ENCODE data around the gene SEMA6A.

Gene SEMA6A

DNA sequence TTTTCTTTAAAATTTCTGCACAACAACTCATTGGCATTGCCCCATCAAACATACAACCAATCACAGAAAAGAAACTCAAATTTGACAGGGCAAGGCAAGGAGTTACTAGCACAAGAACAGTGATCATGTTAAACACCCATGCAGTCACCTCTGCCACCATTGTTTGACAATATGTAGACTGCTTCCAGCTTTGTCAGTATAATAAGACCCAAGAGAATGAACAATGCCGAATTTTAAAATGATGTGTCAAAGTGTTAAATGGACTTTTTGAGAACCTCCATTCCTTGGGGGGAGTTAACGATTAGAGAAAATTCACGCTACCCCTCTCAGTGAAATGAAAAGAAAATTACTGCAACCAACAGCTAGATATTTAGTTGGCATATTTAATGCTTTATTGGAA is 109.2 kb downstream of the SEMA6A start:
- DNase-seq (ENCODE audit: low read depth): no peak

DNA sequence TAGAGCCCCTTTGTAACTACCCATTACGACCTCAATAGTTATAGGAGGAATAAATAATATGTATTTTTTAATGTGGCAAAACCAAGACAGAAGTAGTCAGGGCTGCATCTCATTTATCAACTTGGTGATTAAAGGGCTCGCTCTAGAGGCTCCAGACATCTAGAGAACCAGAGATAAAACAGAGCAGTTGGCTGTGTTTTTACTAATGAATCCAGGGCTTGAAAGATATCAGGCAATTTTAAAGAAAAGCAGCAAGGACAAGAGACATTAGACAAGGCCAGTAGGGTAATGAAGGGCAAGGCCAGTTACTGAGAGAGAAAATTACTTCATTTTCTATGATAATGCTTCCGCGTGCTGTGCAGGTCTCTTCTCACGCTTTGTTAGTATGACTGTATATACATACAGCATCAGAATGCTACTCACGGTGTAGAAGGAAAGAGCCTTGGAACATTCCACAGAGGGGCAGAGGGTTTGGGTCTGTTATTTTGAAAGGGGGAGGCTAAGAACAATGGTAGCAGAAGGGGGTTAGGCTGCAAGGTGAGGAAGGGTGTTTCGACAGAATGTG is 110.4 kb downstream of the SEMA6A start:
- DNase-seq (ENCODE audit: low read depth): no peak

DNA sequence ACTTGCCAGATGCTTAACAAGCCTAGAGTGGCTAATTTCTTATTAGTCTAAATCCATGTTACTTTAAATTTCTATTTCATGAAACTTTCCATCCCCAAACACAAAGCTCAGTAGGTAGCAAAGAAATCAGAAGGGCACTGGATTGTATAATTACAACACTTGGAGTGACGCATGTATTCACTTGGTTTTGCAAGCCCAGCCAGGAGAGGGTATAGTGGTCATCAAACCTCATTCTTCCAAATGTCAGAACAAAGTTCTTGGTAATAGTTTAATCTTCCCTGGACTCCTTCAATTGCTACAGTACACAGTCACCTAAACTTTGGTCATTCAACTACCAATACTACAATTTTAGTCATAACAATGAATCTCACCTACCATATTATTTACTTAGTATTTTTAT is 112.1 kb downstream of the SEMA6A start:
- DNase-seq (ENCODE audit: low read depth): no peak

- no peak for DNase-seq (ENCODE audit: low read depth)
Observed at GRCh38 chr5:116459301-116459700, 115.3 kb downstream of the SEMA6A start.

DNA sequence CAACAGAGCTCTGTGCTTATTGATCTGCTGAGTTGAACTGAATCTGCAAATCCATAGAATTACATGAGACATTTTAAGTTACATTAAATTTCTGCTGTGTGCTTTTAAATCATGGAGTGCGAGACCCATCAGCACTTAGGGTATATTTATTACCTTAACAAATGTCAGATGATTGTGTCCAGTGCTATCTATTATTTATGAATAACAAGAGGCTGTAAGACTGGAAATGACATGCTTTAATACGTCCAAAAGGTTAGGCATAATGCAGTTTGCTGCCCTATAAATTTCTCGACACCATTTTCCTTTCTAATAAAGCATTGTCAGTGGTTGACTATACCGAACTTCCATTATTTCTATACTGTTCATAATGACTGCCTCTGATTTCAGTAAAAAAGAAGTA is 117.6 kb downstream of the SEMA6A start:
- no peak for DNase-seq (ENCODE audit: low read depth)

GRCh38 chr5:116456036-116456435 is 118.6 kb downstream of the SEMA6A start:
- DNase-seq (ENCODE audit: low read depth): no peak

DNA sequence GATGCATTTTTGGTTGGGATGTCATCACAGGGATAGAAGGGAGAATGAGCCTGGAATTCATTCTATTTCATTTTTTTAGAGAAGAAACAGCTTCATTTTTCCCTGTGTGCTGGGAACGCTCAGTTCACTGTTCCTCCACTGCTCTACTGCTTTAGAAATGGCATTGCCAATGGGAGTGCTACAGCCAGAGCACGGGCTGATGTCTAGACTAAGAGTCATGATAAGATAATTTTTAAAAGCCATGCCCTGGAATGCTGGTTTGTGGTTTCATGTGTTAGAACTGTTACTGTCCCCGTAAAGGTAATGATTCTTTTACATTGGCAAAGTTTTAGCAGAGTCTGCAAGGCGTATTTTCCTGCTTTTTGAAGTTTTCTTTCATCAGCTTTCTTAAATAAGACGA is 119.6 kb downstream of the SEMA6A start:
- no peak for DNase-seq (ENCODE audit: low read depth)

DNA sequence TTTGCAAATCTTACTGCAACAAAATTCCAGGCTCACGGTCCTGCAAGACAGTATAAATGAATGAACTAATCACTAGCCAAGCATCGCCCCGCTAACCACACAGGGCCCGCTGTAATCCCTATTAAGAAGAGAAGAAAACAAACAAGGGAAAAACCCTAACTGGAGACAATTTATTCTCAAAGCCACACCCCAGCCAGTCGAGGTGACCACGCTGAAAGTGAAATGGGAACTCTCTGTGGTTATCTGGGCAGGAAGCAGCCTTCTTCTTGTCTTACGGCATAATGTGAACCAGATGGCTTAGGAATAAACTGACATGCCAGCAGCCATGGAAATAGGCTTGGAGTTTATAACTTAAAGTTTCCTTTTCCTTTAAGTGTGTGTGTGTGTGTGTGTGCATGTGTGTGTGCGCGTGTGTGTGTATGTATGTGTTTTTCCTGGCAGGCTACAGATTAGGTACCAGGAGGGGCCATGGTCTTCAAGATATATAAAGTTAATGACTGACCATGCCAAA is 120.2 kb downstream of the SEMA6A start:
- no peak for DNase-seq (ENCODE audit: low read depth)

DNA sequence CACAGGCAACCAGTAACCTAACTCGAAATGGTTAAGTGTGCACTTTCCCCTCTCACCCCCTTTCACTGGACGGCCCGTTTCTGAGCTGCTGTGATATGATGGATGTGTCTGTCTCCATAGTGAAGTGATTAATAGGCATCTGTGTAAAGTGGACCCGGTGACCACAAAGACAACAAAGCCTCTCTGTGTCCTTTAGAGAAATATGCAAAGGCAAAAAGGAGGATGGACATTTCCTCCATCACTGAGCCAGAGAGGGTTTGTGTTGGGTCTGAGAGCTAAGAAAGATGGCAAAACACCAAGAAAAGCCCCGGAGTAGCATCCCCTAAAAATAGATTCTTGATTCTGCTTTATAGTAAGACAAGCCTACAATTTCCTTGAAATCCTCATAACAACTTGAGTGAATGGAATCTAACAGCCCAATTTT is 120.6 kb downstream of the SEMA6A start:
- DNase-seq (ENCODE audit: low read depth): no peak

GRCh38 chr5:116452774-116453368 is 121.8 kb downstream of the SEMA6A start:
- no peak for DNase-seq (ENCODE audit: low read depth)

- DNase-seq (ENCODE audit: low read depth): no peak
Observed at GRCh38 chr5:116451905-116452450, 122.6 kb downstream of the SEMA6A start.

GRCh38 chr5:116451066-116451465 is 123.6 kb downstream of the SEMA6A start:
- DNase-seq (ENCODE audit: low read depth): no peak

DNA sequence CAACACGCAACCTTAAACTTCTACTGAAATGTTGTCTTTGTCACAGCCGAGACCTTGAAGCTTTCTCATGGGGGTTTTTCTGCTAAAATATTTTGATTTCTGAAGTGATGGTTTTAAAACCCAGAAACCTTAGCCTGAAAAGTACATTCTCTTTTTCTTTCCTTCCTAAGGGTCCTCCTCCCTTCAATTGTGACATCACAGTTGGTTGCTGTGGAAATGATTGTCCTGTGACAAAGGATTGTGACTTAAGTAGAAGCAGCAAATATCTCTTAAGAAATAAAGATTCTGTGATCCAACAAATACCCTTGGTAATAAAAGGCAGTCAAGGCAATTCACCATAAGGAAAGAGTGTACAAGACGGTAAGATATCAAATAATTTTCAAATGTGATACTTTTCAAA is 125.2 kb downstream of the SEMA6A start:
- DNase-seq (ENCODE audit: low read depth): no peak

DNA sequence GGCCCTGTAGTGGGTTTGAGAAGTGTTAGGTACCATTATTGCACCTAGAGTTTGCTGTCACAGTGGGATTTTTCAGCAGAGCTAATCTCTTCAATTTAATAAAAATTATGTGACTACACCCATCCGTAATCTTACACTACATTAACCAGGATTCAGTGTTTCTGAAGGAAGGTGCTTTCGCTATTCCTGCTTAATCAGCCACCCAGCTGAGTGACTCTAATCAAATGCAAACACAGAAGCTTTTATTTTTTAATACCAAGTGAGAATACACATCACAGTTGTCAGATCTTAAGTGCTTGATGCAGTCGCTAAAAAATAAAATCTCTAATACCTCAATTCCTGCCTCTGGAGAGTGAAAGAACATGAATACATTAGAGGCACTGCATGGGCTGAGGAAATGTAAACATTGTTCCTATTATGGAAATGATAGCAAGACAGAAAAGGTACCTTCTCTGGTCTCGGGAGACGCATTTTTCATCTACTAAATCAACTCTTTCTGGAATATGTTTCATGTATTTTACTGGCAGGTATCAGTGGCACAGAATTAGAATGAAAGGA is 125.7 kb downstream of the SEMA6A start:
- no peak for DNase-seq (ENCODE audit: low read depth)

DNA sequence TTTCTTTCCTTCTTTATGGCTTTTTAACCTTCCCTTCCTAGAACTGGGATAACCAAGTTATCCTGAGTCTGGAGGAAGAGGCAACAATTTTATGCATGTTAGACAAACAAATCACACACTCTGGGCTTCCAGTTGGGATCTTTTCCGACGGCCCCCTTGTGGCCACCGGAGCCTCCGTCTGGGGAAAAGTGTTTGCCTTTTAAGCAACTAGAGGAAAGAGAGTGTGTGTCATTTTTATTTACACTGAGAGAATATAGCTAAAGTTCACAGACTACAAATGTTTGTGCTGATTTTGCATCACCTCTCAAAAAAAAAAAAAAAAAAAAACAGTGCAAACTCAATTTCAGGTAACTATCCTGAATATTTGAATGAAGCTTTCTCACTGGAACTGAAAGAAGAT is 126.2 kb downstream of the SEMA6A start:
- no peak for DNase-seq (ENCODE audit: low read depth)

- no peak for DNase-seq (ENCODE audit: low read depth)
Observed at GRCh38 chr5:116446356-116447005, 128.1 kb downstream of the SEMA6A start.

DNA sequence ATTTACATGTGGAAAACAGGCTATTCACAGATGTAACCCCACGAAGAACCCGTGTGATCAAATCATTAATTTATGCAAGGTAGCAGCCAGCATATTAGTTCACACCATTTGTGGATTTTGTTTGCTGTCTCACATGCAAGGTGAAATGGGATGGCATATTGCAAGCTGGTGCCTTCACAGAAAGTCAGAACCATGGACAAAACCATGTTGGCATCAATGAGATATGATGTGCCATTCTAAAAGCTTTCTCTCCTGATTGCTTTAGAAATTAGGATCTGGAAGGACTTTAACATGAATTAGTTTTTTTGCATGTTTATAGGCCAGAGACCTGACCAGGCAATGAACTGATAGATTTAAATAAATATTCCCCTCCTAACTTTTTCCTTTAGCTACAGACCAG is 129.3 kb downstream of the SEMA6A start:
- DNase-seq (ENCODE audit: low read depth): no peak

- DNase-seq (ENCODE audit: low read depth): no peak
Observed at GRCh38 chr5:116444373-116445295, 130.0 kb downstream of the SEMA6A start.

- no peak for DNase-seq (ENCODE audit: low read depth)
Observed at GRCh38 chr5:116442931-116443551, 131.6 kb downstream of the SEMA6A start.

DNA sequence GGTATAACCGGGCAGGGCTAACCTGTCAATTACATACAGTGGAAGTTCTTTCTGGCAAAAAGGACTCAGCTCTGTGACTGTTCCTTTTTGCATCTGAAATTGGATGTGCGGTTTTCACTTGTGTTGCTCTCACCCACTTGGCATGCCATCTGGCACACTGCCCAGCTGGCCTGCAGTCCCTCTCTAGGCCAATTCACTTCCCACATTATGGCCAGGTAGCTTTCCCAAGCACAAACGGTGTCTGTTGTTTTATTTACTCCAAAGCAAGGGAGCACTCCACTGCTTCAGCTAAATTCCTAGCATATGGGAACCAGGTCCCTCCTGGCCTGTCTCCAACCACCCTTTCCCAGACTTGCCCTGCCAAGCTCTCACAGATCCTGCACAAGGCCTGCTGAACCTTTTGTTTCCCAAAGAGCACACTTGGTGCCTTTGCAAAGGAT is 132.5 kb downstream of the SEMA6A start:
- no peak for DNase-seq (ENCODE audit: low read depth)

DNA sequence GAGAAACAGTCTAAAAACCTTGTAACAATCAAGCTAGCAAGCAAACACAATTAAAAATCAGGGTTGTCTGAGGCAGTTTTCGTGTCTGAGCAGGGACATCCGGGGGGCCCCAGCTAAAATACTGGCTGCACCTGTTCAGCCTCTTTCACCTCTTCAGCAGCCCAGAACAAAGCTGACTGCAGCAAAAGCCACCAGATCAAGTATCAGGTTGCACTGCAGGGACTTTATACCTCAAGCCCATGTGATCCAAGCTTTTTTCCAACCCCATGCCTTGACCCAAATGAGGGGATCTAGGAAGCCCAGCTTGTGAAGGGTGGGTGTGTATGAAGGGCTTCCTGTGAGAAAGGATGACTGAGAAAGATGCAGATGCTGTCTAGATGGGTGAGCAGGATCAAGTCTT is 133.4 kb downstream of the SEMA6A start:
- DNase-seq (ENCODE audit: low read depth): no peak

Measured in stimulated activated CD8-positive, alpha-beta memory T cell treated with anti-CD3 and anti-CD28 coated beads, Interleukin-12 subunit alpha, Interleukin-12 subunit beta, amount 100 ng/mL, for 4 hours (primary cell).